Esophagus muscularis mucosa (tissue), 4 donors: ENCODE measurements around the gene TSEN54.

Experiments
- EP300 ChIP-seq: sonication (generic); formaldehyde crosslinking; IDR thresholded peaks from one replicate; pipeline ENCODE4 v1.6.1; 2017; ENCODE audit warnings: antibody characterized with exemption
- POLR2A ChIP-seq: fragments of 450-650 bp; IDR thresholded peaks from one replicate; pipeline ENCODE4 v1.6.1; 2017; ENCODE audit warnings: antibody characterized with exemption, moderate library complexity, mild to moderate bottlenecking, low read depth
- POLR2AphosphoS5 ChIP-seq, 2 donors: sonication (generic); formaldehyde crosslinking; IDR thresholded peaks; one replicate each; pipeline ENCODE4 v1.6.1; 2017; ENCODE audit warnings: antibody characterized with exemption in 2 of 2
- TF ChIP-seq, protein P1 (sequence below), 3 experiments: fragments of 200-600 bp in 2 of 3; fragments of 450-650 bp in 1 of 3; sonication (generic) in 2 of 3; IDR thresholded peaks; one replicate each; pipeline ENCODE4 v1.5.1; 2017 to 2019; ENCODE audit warnings: antibody characterized with exemption in 3 of 3, mild to moderate bottlenecking in 2 of 3, moderate library complexity in 1 of 3

DNA sequence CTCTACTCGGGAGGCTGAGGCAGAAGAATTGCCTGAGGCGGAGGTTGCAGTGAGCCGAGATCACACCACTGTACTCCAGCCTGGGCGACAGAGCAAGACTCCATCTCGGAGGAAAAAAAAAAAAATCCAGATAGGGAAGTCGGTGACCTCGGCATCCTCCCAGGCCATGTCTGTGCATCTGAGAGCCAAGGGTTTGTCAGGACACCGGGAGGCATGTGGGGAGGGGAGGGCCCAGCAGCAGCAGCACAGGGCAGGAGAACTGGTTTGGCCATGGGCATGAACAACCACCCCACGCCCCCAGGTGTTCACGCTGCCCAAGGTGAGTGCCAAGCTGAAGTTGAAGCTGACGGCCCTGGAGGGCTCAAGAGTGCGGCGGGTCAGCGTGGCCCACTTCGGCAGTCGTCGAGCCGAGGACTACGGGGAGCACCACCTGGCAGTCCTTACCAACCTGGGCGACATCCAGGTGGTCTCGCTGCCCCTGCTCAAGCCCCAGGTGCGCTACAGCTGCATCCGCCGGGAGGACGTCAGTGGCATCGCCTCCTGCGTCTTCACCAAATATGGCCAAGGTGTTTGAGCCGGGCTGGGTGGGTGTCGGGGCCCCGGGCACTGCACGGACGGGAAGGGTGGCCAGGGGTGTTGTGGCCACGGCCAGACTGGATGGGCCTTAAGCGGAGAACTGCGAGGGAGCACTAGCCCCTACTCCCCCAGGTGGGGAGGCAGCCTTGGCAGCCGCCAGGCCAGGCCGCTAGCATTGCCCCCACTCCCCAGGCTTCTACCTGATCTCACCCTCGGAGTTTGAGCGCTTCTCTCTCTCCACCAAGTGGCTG, 56.6 kb downstream of the TSEN54 start:
- TF ChIP-seq, protein P1, sequence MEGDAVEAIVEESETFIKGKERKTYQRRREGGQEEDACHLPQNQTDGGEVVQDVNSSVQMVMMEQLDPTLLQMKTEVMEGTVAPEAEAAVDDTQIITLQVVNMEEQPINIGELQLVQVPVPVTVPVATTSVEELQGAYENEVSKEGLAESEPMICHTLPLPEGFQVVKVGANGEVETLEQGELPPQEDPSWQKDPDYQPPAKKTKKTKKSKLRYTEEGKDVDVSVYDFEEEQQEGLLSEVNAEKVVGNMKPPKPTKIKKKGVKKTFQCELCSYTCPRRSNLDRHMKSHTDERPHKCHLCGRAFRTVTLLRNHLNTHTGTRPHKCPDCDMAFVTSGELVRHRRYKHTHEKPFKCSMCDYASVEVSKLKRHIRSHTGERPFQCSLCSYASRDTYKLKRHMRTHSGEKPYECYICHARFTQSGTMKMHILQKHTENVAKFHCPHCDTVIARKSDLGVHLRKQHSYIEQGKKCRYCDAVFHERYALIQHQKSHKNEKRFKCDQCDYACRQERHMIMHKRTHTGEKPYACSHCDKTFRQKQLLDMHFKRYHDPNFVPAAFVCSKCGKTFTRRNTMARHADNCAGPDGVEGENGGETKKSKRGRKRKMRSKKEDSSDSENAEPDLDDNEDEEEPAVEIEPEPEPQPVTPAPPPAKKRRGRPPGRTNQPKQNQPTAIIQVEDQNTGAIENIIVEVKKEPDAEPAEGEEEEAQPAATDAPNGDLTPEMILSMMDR (IDR thresholded peaks at IDR 0.05), result no peak
- TF ChIP-seq POLR2A, result no peak
- no peak for TF ChIP-seq POLR2AphosphoS5 (IDR thresholded peaks at IDR 0.05)
- TF ChIP-seq EP300, result no peak
